Smooth muscle cell (in vitro differentiated cells): ENCODE results near the gene OR2A1. TPM values are rescaled to one million over a fixed set of nuclear protein-coding genes. Genes with fewer than 3 reads are reported as not detected.

Source experiments
- polyA plus RNA-seq: library from polyadenylated mRNA; unstranded; fragments of >200 nt; fragmentation: Nextera tagmentation; extraction: Ambion mirVana; gene quantifications from 2 replicates; pipeline ENCODE4 v1.2.1, GENCODE V29; 2016
- total RNA-seq: library from RNA; depleted of rRNA; stranded (reverse); fragments of >200 nt; gene quantifications from 2 replicates; pipeline ENCODE4 v1.2.3, GENCODE V29; 2014

Gene OR2A1
- total and polyA plus RNA-seq, 2 experiments from 2014 or later, result not detected

Other genes with a start within 250 kb of the OR2A1 start
- not detected in 2 replicates for gene OR2A25, start 242.6 kb upstream of the OR2A1 start, total RNA-seq
- gene OR2A25, start 242.6 kb upstream of the OR2A1 start, polyA plus RNA-seq, result not detected in 2 replicates
- not detected in 2 replicates for gene OR2A12, start 226.1 kb upstream of the OR2A1 start, total RNA-seq
- not detected in 2 replicates for gene OR2A12, start 226.1 kb upstream of the OR2A1 start, polyA plus RNA-seq
- gene OR2A2, start 202.8 kb upstream of the OR2A1 start, total RNA-seq, result not detected in 2 replicates
- not detected in 2 replicates for gene OR2A2, start 202.8 kb upstream of the OR2A1 start, polyA plus RNA-seq
- not detected in 2 replicates for gene OR2A14, start 189.2 kb upstream of the OR2A1 start, total RNA-seq
- not detected in 2 replicates for gene OR2A14, start 189.2 kb upstream of the OR2A1 start, polyA plus RNA-seq
- 1.2 and 1.8 TPM in 2 replicates for gene CTAGE4, start 129.0 kb upstream of the OR2A1 start, total RNA-seq
- 0.61 and 1.4 TPM in 2 replicates for gene CTAGE4, start 129.0 kb upstream of the OR2A1 start, polyA plus RNA-seq
- 4.7 and 6.7 TPM in 2 replicates for gene ARHGEF35, start 116.6 kb upstream of the OR2A1 start, total RNA-seq
- 4.2 and 7.5 TPM in 2 replicates for gene ARHGEF35, start 116.6 kb upstream of the OR2A1 start, polyA plus RNA-seq
- gene OR2A42, start 72.8 kb upstream of the OR2A1 start, total RNA-seq, result 0.40 TPM in 1 of 2 replicates, not detected in the other
- 0.11 TPM in 1 of 2 replicates, not detected in the other for gene OR2A42, start 72.8 kb upstream of the OR2A1 start, polyA plus RNA-seq
- gene OR2A7, start 47.6 kb upstream of the OR2A1 start, total RNA-seq, result 0.22 and 2.2 TPM in 2 replicates
- gene OR2A7, start 47.6 kb upstream of the OR2A1 start, polyA plus RNA-seq, result 0.30 and 0.67 TPM in 2 replicates
- 1.3 and 3.9 TPM in 2 replicates for gene CTAGE8, start 43.1 kb upstream of the OR2A1 start, total RNA-seq
- 0.11 and 0.65 TPM in 2 replicates for gene CTAGE8, start 43.1 kb upstream of the OR2A1 start, polyA plus RNA-seq
- 7.4 and 12.1 TPM in 2 replicates for gene ARHGEF5, start 43.0 kb downstream of the OR2A1 start, total RNA-seq
- 3.7 and 10.4 TPM in 2 replicates for gene ARHGEF5, start 43.0 kb downstream of the OR2A1 start, polyA plus RNA-seq
- gene NOBOX, start 91.3 kb downstream of the OR2A1 start, total RNA-seq, result not detected in 2 replicates
- gene NOBOX, start 91.3 kb downstream of the OR2A1 start, polyA plus RNA-seq, result not detected in 2 replicates